SK-N-SH (cell line): ENCODE data around the gene RCN2. TPM values are rescaled to one million over a fixed set of nuclear protein-coding genes. Genes with fewer than 3 reads are reported as not detected.

ENCODE experiments used
- CTCF ChIA-PET: fragments of 300-600, 350-600 bp; formaldehyde crosslinking; extraction: SDS; loops from one replicate; lab custom pipeline; 2021; lab: Yijun Ruan, JAX
- POLR2A ChIA-PET: fragments of 350-600 bp; sonication (Branson Sonifier 250); formaldehyde crosslinking; extraction: SDS; loops from one replicate; lab custom pipeline; 2020; ENCODE audit warnings: antibody characterized with exemption, inconsistent platforms; lab: Yijun Ruan, JAX
- DNase-seq: peaks from one replicate; pipeline ENCODE4 v3.0.0; 2012
- H2AFZ ChIP-seq: fragments of 200-600 bp; sonication (generic); 2 replicates; pipeline ENCODE4 v1.8.1; 2016; ENCODE audit warnings: antibody characterized with exemption, mild to moderate bottlenecking, low read depth
- H3F3A ChIP-seq: fragments of 200-600 bp; sonication (generic); replicated peaks from 2 replicates; pipeline ENCODE3; 2016; ENCODE audit warnings: antibody characterized with exemption, mild to moderate bottlenecking; ENCODE audit not compliant: insufficient read depth
- H3K27ac ChIP-seq, 2 experiments: fragments of 200-500 bp in 1 of 2; fragments of 200-600 bp in 1 of 2; sonication (Bioruptor generic) in 1 of 2; sonication (generic), shearing (Covaris generic) in 1 of 2; 2 replicates each; pipeline versions ENCODE4 v1.5.1 to v1.6.1; 2014 to 2016; ENCODE audit warnings: low read depth in 2 of 2, inconsistent platforms in 1 of 2, low read length in 1 of 2, mild to moderate bottlenecking in 1 of 2, mixed read lengths in 1 of 2
- H3K27me3 ChIP-seq: fragments of 200-600 bp; sonication (generic), shearing (Covaris generic); 2 replicates; pipeline ENCODE4 v1.6.1; 2016; ENCODE audit warnings: mixed run types; ENCODE audit not compliant: insufficient read depth
- H3K36me3 ChIP-seq, 2 experiments: fragments of 200-500 bp in 1 of 2; fragments of 200-600 bp in 1 of 2; sonication (Bioruptor generic) in 1 of 2; sonication (generic) in 1 of 2; replicated peaks in 1 of 2; 2 replicates each; pipeline versions ENCODE3 to v1.5.1; 2014 to 2016; ENCODE audit warnings: low read length in 1 of 2, mild to moderate bottlenecking in 1 of 2; ENCODE audit not compliant: insufficient read depth in 2 of 2, control insufficient read depth in 1 of 2
- H3K4me1 ChIP-seq, 2 experiments: fragments of 200-500 bp in 1 of 2; fragments of 200-600 bp in 1 of 2; sonication (Bioruptor generic) in 1 of 2; sonication (generic), shearing (Covaris generic) in 1 of 2; 2 replicates each; pipeline versions ENCODE4 v1.5.1 to v1.6.1; 2014 to 2016; ENCODE audit warnings: low read depth in 1 of 2, low read length in 1 of 2, mixed run types in 1 of 2; ENCODE audit not compliant: insufficient read depth in 2 of 2, control insufficient read depth in 1 of 2
- H3K4me2 ChIP-seq: fragments of 200-600 bp; sonication (generic), shearing (Covaris generic); 2 replicates; pipeline ENCODE4 v1.6.1; 2017; ENCODE audit warnings: mixed run types
- H3K4me3 ChIP-seq, 2 experiments: fragments of 200-500 bp in 1 of 2; fragments of 200-600 bp in 1 of 2; sonication (Bioruptor generic) in 1 of 2; sonication (generic), shearing (Covaris generic) in 1 of 2; 2 replicates each; pipeline versions ENCODE4 v1.5.1 to v1.8.1; 2014 to 2016; ENCODE audit warnings: low read depth in 2 of 2, inconsistent platforms in 1 of 2, low read length in 1 of 2, mild to moderate bottlenecking in 1 of 2, mixed read lengths in 1 of 2, moderate library complexity in 1 of 2
- H3K79me2 ChIP-seq: fragments of 200-600 bp; sonication (generic); 2 replicates; pipeline ENCODE4 v1.8.1; 2017; ENCODE audit warnings: mild to moderate bottlenecking; ENCODE audit not compliant: insufficient read depth
- H3K9ac ChIP-seq: fragments of 200-600 bp; sonication (generic); 2 replicates; pipeline ENCODE4 v1.6.1; 2017; ENCODE audit warnings: mixed run types
- H3K9me2 ChIP-seq: fragments of 200-600 bp; sonication (generic); 2 replicates; pipeline ENCODE4 v1.6.1; 2017; ENCODE audit warnings: mixed run types
- H3K9me3 ChIP-seq: fragments of 200-600 bp; sonication (generic); 2 replicates; pipeline ENCODE4 v1.6.1; 2017; ENCODE audit warnings: mixed run types, mild to moderate bottlenecking, moderate library complexity
- H4K20me1 ChIP-seq: fragments of 200-600 bp; sonication (generic); 2 replicates; pipeline ENCODE4 v1.6.1; 2017; ENCODE audit warnings: mild to moderate bottlenecking, mixed run types; ENCODE audit not compliant: insufficient read depth
- CHD2 ChIP-seq: fragments of 150-350 bp; IDR thresholded peaks from 2 replicates; pipeline ENCODE4 v1.6.1; 2018; ENCODE audit warnings: low read length; ENCODE audit not compliant: partially characterized antibody
- ELF1 ChIP-seq: IDR thresholded peaks from 2 replicates; pipeline ENCODE4 v1.4.0; 2012
- EP300 ChIP-seq, 2 experiments: IDR thresholded peaks; 2 replicates each; pipeline versions ENCODE4 v1.4.0 to v1.6.1; 2012; ENCODE audit warnings: borderline replicate concordance in 1 of 2, low read depth in 1 of 2, low read length in 1 of 2
- EZH2phosphoT487 ChIP-seq: fragments of 200-600 bp; sonication (generic); IDR thresholded peaks from 2 replicates; pipeline ENCODE4 v1.6.1; 2017; ENCODE audit warnings: low read depth, mixed run types, mild to moderate bottlenecking, antibody characterized with exemption, moderate library complexity, borderline replicate concordance
- FOSL2 ChIP-seq: IDR thresholded peaks from 2 replicates; pipeline ENCODE4 v1.4.0; 2012; ENCODE audit warnings: low read depth, mild to moderate bottlenecking, moderate library complexity, borderline replicate concordance
- FOXM1 ChIP-seq: IDR thresholded peaks from 2 replicates; pipeline ENCODE4 v1.4.0; 2012; ENCODE audit warnings: low read depth, mild to moderate bottlenecking
- GATA2 ChIP-seq: sonication (generic); formaldehyde crosslinking; IDR thresholded peaks from 2 replicates; pipeline ENCODE4 v1.5.0; 2020; ENCODE audit warnings: mild to moderate bottlenecking, missing genetic modification reagents
- JUND ChIP-seq: IDR thresholded peaks from 2 replicates; pipeline ENCODE4 v1.4.0; 2012
- MEF2A ChIP-seq: IDR thresholded peaks from 2 replicates; pipeline ENCODE4 v1.4.0; 2012; ENCODE audit warnings: low read depth, borderline replicate concordance
- MXI1 ChIP-seq: IDR thresholded peaks from 2 replicates; pipeline ENCODE4 v1.6.1; 2012; ENCODE audit warnings: mild to moderate bottlenecking, low read depth, low read length, improper control_type of control experiment
- NFIC ChIP-seq: IDR thresholded peaks from 2 replicates; pipeline ENCODE4 v1.4.0; 2012; ENCODE audit warnings: borderline replicate concordance
- NRF1 ChIP-seq: IDR thresholded peaks from 2 replicates; pipeline ENCODE4 v1.6.1; 2012; ENCODE audit warnings: low read depth, mild to moderate bottlenecking, low read length
- POLR2AphosphoS5 ChIP-seq: IDR thresholded peaks from 2 replicates; pipeline ENCODE4 v1.6.1; 2012; ENCODE audit warnings: low read depth, low read length
- SMC3 ChIP-seq: IDR thresholded peaks from 2 replicates; pipeline ENCODE4 v1.6.1; 2012; ENCODE audit warnings: low read depth, low read length, improper control_type of control experiment
- TCF12 ChIP-seq: IDR thresholded peaks from 2 replicates; pipeline ENCODE4 v1.4.0; 2012
- TEAD4 ChIP-seq: IDR thresholded peaks from 2 replicates; pipeline ENCODE4 v1.4.0; 2012; ENCODE audit warnings: mild to moderate bottlenecking, borderline replicate concordance; ENCODE audit not compliant: insufficient read depth
- WGBS: methylation state at CpG from one replicate; pipeline ENCODE4 v1.1.6; 2017; ENCODE audit warnings: low lambda C conversion rate; 5-methylcytosine and 5-hydroxymethylcytosine counted together
- polyA plus RNA-seq, 3 experiments: library from polyadenylated mRNA; depleted of rRNA; stranded (reverse); fragments of >200 nt; gene quantifications; 2 replicates each; pipeline ENCODE4 v1.2.3, GENCODE V29; 2012
- TF ChIP-seq, protein P1 (sequence below): IDR thresholded peaks from 2 replicates; pipeline ENCODE4 v1.4.0; 2012; ENCODE audit warnings: low read depth, borderline replicate concordance
- TF ChIP-seq, protein P2 (sequence below): IDR thresholded peaks from 2 replicates; pipeline ENCODE4 v1.4.0; 2012; ENCODE audit warnings: low read depth, borderline replicate concordance
- TF ChIP-seq, protein P3 (sequence below): IDR thresholded peaks from 2 replicates; pipeline ENCODE4 v1.4.0; 2012; ENCODE audit warnings: low read depth
- TF ChIP-seq, protein P4 (sequence below): IDR thresholded peaks from 2 replicates; pipeline ENCODE4; 2012
- TF ChIP-seq, protein P5 (sequence below): fragments of 150-350 bp; IDR thresholded peaks from 2 replicates; pipeline ENCODE4 v1.6.1; 2016; ENCODE audit warnings: mild to moderate bottlenecking, low read depth, low read length
- TF ChIP-seq, protein P6 (sequence below): fragments of 150-350 bp; IDR thresholded peaks from 2 replicates; pipeline ENCODE4 v1.6.1; 2017; ENCODE audit warnings: antibody characterized with exemption, low read length, low read depth, borderline replicate concordance

Gene RCN2
- polyA plus RNA-seq, 1 of the 3 experiments (the other 2 are of a cell fraction): 78.6 TPM

DNA sequence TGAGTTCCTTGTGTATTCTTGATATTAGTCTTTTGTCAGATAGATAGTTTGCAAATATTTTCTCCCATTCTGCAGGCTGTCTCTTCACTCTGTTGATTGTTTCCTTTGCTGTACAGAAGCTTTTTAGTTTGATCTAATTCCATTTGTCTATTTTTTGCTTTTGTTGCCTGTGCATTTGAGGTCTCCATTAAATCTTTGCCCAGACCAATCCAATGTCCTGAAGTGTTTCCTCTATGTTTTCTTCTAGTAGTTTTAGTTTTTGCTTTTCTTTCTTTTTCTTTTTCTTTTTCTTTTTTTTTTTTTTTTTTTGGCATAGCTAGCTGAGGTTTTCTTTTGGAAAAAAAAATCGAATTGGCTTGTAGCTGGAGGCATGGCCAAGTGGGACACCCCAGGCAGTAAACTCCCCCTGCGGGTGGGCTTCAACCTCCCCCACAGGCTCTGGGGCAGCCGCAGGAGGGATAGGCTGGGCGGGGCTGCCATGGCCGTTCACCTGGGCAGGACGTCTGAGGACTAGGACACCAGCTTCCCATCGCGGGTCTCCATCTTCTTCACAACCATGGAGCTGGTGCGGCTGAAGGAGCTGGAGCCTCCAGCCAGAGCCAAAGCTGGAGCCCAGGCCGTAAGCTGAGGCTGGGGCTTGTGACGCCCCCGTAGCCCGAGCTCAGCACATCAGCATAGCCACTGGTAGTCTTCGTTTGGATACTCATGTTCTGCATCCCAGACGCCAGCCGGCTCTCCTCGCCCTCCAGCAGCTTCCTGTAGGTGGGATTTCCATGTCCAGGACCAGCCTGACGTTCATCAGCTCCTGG is 47.2 kb downstream of the RCN2 start (continued):
- TF ChIP-seq, protein P1, sequence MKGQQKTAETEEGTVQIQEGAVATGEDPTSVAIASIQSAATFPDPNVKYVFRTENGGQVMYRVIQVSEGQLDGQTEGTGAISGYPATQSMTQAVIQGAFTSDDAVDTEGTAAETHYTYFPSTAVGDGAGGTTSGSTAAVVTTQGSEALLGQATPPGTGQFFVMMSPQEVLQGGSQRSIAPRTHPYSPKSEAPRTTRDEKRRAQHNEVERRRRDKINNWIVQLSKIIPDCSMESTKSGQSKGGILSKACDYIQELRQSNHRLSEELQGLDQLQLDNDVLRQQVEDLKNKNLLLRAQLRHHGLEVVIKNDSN: no peak
- TF ChIP-seq SMC3: no peak
- no peak for TF ChIP-seq JUND
- TF ChIP-seq, protein P2, sequence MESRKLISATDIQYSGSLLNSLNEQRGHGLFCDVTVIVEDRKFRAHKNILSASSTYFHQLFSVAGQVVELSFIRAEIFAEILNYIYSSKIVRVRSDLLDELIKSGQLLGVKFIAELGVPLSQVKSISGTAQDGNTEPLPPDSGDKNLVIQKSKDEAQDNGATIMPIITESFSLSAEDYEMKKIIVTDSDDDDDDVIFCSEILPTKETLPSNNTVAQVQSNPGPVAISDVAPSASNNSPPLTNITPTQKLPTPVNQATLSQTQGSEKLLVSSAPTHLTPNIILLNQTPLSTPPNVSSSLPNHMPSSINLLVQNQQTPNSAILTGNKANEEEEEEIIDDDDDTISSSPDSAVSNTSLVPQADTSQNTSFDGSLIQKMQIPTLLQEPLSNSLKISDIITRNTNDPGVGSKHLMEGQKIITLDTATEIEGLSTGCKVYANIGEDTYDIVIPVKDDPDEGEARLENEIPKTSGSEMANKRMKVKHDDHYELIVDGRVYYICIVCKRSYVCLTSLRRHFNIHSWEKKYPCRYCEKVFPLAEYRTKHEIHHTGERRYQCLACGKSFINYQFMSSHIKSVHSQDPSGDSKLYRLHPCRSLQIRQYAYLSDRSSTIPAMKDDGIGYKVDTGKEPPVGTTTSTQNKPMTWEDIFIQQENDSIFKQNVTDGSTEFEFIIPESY: no peak
- TF ChIP-seq, protein P3, sequence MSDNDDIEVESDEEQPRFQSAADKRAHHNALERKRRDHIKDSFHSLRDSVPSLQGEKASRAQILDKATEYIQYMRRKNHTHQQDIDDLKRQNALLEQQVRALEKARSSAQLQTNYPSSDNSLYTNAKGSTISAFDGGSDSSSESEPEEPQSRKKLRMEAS: no peak
- TF ChIP-seq, all 33 proteins: peak for 0

DNA sequence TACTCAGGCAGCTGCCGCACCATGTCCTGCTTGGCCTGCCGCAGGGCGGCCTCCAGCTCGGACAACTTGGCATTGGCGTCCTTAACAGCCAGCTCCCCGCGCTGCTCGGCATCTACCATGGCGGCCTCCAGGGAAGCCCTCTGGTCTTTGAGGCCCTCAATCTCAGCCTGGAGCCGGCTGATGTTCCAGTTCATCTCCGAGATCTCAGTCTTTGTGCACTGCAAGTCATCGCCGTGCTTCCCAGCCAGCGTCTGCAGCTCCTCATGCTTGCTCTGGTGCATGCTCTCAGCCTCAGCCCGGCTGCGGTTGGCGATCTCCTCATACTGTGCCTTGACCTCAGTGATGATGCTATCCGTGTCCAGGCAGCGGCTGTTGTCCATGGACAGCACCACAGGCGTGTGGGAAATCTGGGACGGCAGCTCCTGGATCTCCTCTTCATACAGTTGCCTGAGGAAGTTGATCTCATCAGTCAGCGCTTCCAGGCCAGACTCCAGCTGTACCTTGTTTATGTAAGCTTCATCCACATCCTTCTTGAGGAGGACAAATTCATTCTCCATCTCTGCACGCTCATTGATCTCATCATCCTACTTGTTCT is 47.9 kb downstream of the RCN2 start:
- 77% methylated on average over 17 of the region's 23 CpGs for WGBS
- Histone ChIP-seq H2AFZ (no peak overlapping the region), H3K4me3 (no peak overlapping the region)
- TF ChIP-seq FOSL2 (no peak), POLR2AphosphoS5 (no peak), CHD2 (no peak), MEF2A (no peak), EP300 (IDR thresholded peaks at IDR 0.05; ENCODE audit: borderline replicate concordance in 1 of 2, low read depth in 1 of 2, low read length in 1 of 2) (no peak), NRF1 (no peak), NFIC (no peak), ELF1 (no peak), SMC3 (no peak), GATA2 (no peak), EZH2phosphoT487 (no peak), TEAD4 (no peak), MXI1 (no peak), FOXM1 (no peak), TCF12 (no peak)
- TF ChIP-seq, protein P4, sequence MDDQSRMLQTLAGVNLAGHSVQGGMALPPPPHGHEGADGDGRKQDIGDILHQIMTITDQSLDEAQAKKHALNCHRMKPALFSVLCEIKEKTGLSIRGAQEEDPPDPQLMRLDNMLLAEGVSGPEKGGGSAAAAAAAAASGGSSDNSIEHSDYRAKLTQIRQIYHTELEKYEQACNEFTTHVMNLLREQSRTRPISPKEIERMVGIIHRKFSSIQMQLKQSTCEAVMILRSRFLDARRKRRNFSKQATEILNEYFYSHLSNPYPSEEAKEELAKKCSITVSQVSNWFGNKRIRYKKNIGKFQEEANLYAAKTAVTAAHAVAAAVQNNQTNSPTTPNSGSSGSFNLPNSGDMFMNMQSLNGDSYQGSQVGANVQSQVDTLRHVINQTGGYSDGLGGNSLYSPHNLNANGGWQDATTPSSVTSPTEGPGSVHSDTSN: no peak
- TF ChIP-seq, protein P1: no peak
- TF ChIP-seq, protein P5, sequence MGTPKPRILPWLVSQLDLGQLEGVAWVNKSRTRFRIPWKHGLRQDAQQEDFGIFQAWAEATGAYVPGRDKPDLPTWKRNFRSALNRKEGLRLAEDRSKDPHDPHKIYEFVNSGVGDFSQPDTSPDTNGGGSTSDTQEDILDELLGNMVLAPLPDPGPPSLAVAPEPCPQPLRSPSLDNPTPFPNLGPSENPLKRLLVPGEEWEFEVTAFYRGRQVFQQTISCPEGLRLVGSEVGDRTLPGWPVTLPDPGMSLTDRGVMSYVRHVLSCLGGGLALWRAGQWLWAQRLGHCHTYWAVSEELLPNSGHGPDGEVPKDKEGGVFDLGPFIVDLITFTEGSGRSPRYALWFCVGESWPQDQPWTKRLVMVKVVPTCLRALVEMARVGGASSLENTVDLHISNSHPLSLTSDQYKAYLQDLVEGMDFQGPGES: no peak
- TF ChIP-seq, protein P6, sequence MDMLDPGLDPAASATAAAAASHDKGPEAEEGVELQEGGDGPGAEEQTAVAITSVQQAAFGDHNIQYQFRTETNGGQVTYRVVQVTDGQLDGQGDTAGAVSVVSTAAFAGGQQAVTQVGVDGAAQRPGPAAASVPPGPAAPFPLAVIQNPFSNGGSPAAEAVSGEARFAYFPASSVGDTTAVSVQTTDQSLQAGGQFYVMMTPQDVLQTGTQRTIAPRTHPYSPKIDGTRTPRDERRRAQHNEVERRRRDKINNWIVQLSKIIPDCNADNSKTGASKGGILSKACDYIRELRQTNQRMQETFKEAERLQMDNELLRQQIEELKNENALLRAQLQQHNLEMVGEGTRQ: no peak
- TF ChIP-seq, all 33 proteins: peak for 0
- Histone ChIP-seq H3F3A (no peaks in the 10 kb centered on the region), H3K27me3 (no peaks in the 10 kb centered on the region), H4K20me1 (no peaks in the 10 kb centered on the region), H3K9me3 (peaks cover 5% of the 10 kb centered on the region), H3K27ac (no peak overlapping the region), H3K9ac (no peak overlapping the region), H3K9me2 (no peaks in the 10 kb centered on the region), H3K4me2 (no peak overlapping the region), H3K79me2 (no peaks in the 10 kb centered on the region), H3K4me1 (peaks cover 0 to 3% of the 10 kb centered on the region in 2 experiments; a peak in 1 of 4 replicates), H3K36me3 (no peaks in the 10 kb centered on the region)
- POLR2A ChIA-PET: interaction anchor here (0.7 to 0.9 kb wide), 2 partner anchors 16 to 92 kb away, joined by 3 read pairs; partner anchors contain the start of gene TSPAN3
- CTCF ChIA-PET: interaction anchor here (0.7 to 1.1 kb wide), 4 partner anchors 9 to 37 kb away, joined by 3 read pairs; no protein-coding TSS in a partner anchor
- no peak for DNase-seq
